Adrenal gland (tissue), 5 donors: Measurements from ENCODE around the gene STN1.

Experiments
- POLR2A ChIP-seq, 2 donors: fragments of 450-650 bp; IDR thresholded peaks; one replicate each; pipeline ENCODE4 v1.6.1; 2017; ENCODE audit warnings: antibody characterized with exemption in 2 of 2, mild to moderate bottlenecking in 2 of 2, moderate library complexity in 1 of 2
- TF ChIP-seq, protein P1 (sequence below), 6 experiments: fragments of 450-650 bp in 4 of 6; fragments of 200-600 bp in 2 of 6; sonication (generic) in 1 of 6; IDR thresholded peaks; 1 replicate in 5 of 6; 2 replicates in 1 of 6; pipeline versions ENCODE4 v1.5.1 to v1.8.0; 2016 to 2021; ENCODE audit warnings: antibody characterized with exemption in 6 of 6, mild to moderate bottlenecking in 2 of 6, moderate library complexity in 1 of 6
- donor health status: DM: no; HTN: no; CAD: no.

DNA sequence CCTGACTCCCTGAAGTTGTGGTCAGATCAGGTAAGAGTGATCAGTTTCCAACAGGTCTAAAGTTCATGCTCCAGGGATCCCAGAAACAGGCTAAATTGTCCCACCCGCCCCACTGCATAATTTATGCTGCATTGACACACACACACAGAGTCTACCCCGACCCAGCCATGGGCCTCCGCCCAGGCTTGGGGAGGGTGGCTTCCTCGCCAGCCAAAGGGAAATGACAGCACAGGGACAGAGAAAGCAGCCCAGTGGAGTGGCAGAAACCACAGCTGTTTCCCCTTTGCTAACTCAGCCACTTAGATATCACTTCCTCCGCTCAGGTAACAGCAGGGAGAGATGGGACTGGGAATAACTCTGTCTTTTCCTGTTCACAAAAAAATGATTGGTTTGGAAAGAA, 72.0 kb downstream of the STN1 start:
- TF ChIP-seq POLR2A (IDR thresholded peaks at IDR 0.05): no peak
- TF ChIP-seq, protein P1, sequence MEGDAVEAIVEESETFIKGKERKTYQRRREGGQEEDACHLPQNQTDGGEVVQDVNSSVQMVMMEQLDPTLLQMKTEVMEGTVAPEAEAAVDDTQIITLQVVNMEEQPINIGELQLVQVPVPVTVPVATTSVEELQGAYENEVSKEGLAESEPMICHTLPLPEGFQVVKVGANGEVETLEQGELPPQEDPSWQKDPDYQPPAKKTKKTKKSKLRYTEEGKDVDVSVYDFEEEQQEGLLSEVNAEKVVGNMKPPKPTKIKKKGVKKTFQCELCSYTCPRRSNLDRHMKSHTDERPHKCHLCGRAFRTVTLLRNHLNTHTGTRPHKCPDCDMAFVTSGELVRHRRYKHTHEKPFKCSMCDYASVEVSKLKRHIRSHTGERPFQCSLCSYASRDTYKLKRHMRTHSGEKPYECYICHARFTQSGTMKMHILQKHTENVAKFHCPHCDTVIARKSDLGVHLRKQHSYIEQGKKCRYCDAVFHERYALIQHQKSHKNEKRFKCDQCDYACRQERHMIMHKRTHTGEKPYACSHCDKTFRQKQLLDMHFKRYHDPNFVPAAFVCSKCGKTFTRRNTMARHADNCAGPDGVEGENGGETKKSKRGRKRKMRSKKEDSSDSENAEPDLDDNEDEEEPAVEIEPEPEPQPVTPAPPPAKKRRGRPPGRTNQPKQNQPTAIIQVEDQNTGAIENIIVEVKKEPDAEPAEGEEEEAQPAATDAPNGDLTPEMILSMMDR (IDR thresholded peaks at IDR 0.05): no peak
